Measurements from ENCODE around the gene PTPRU.

The PTPRU gene

DNA sequence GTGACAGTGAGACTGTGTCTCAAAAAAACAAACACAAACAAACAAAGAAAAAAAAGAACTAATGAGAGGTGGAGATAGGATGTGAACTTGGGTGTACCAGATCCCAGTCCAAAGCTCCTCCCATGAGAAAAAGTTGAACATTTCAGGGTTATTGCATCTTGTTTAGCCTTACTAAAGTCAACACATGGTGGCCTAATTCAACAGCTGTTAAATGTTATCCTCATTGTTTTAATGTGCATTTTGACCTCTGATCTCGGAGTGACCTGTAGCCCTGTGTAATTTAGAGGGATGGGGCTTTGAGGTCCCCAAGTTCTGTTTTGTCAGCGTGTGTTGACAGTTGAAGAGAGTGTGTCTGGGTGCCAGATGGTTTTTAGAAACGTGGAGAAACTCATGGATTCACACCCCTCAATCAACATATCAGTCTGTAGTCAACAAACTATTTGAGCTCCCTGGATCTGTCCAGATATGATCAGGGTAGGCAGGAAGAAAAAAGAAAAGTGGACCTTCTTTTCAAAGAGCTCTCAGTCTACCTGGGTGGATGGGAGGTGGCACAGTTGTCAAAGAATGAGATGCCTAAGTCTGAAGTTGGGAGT, 34.7 kb downstream of the PTPRU start:
- no peak for DNase-seq

DNA sequence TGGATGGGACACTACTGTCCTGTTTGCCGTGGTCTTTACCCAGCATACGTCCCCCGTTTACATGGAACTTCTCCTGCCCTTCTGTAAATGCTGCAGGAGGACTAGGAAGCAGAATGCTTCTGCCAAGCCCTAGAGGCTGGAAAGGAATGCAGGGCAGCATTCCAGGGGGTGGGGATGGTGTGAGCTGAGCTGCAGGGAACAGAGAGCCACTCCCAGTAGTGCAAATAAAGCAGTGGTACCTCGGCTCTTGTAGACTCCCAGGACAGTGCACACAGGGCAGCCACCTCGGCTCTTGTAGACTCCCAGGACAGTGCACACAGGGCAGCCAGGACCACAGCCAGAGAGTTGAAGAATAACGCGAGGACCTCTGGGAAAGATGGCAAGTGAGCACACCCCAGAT, 35.4 kb downstream of the PTPRU start:
- no peak for DNase-seq

DNA sequence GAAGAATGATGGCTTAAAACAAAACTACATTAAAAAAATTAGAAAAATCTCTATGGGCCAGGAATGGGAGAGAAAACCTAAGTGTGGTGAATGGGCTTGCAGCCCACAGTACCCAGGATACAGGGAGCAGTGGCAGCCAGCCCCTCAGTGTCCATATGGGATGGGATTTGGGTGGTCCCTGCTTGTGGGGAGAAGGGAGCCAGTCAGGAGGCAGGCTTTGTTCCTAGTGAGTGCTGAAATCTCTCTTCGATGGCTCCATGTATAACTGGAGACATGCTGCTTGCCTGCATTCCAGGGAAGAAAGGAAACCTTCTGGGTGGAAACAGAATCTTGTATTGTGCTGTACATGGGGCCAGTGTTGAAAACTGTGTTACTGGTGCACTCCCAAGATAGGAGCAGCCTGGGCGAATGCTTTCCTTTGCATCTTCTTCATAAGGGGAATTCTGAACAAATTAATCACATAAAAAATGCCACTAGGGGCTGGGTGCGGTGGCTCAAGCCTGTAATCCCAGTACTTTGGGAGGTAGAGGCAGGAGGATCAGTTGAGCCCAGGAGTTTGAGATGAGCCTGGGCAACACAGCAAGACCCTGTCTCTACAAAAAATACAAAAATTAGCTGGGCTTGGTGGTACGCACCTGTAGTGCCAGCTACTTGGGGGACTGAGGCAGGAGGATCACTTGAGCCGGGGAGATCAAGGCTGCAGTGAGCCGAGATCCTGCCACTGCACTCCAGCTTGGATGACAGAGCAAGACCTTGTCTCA, 36.0 kb downstream of the PTPRU start:
- DNase-seq: no peak

DNA sequence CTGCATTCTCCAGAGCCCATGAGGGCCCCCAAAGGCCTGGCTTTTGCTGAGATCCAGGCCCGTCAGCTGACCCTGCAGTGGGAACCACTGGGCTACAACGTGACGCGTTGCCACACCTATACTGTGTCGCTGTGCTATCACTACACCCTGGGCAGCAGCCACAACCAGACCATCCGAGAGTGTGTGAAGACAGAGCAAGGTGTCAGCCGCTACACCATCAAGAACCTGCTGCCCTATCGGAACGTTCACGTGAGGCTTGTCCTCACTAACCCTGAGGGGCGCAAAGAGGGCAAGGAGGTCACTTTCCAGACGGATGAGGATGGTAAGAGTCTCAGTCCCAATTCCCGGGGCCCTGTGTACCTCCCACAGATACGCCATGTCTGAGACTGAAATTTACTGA, 39.1 kb downstream of the PTPRU start:
- DNase-seq: no peak

DNA sequence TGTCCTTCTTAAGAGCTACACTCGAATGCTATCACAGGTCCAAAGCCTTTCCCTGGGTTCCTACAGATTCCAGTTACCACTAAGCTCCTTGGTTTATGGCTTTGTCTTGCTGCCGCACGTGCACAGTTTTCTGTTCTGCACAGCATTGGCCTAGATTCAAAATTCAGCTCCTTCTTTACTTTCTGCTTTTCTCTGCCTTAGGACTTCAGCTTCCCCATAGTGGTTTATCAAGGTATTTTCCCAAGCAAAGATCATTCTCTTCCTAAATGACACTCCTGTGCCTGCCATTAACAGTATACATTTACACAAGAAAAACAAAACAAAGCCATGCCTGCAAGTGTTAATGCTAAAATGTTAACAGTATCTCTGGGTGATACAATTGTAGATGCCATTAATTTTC, 41.8 kb downstream of the PTPRU start:
- no peak for DNase-seq

DNA sequence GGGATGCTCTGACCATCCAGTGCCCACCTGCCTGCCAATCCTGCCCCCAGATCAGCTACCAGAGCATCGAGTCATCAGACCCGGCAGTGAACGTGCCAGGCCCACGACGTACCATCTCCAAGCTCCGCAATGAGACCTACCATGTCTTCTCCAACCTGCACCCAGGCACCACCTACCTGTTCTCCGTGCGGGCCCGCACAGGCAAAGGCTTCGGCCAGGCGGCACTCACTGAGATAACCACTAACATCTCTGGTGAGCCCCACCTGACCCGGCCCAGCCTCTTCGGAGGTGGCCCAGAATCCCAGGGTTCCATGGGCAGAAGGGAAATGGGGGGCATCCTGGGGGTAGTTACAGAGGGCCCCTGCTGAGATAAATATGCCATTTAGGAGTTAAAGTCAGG, 43.1 kb downstream of the PTPRU start:
- no peak for DNase-seq

DNA sequence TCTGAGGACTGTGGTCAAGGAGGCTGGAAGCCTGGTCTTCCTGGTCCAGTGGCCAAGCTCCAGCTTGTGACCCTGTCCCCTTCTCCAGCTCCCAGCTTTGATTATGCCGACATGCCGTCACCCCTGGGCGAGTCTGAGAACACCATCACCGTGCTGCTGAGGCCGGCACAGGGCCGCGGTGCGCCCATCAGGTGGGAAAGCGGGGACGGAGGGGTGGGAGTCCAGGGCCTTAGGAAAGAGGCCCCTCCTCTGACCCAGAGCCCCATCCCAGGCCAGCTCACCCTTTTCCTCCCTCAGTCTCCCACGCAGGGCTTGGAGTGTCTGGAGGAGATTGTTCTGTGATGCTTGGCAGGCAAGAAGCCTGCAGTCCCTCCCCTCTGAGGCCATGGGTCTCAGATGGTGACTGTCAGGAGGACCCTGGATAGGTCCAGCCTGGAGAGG, 43.6 kb downstream of the PTPRU start:
- DNase-seq: no peak

DNA sequence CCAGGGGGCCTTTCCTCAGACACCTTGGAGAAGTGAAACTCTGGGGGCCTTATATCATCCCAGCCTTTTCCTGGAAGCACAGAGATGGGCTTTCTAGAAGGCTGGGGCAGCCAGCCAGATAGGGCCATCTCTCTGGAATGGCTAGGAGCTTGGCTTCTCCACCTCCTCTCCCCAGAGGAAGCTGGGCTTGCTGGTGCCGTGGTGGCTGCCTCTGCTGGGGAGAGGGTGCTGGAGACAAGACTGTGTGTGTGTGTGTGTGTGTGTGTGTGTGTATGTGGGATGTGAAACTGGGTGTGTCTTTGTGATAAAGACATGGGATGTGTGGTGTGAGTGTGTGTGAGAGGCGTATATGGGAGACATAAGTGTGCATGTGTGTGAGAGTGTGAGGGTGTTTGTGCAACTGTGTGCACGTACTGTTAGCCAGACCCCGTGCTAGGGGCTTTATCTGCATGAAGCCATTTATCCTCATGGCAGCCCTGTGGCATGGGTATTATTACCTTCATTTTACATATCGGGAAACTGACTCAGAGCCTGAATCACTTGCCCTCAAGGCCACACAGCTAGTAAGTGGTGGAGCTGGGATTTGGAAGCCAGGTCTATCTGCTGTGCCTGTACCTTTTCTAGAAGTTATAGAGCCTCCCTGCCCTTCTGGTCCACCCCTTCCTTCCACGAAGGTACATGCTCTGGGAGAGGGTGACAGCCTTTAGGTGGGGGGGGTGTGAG, 44.2 kb downstream of the PTPRU start:
- DNase-seq: no peak

DNA sequence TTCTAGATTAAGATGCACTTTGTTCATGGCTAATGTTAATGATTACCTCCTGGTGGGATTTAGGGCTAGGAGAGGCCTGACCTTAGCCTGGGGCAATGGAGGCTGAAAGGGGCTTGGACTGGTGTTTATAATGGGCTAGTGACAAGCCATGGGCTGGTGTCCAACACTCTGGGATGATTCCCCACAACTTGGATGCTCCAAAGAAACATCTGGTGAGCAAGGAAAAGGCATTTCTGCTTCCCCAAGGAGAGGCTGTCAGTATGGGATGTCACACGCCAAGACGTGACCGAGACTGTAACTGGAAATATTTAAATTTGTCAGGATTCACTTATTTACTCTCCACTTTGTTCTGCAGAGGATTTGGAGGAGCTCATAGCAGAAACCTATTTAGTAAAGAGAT, 45.2 kb downstream of the PTPRU start:
- DNase-seq: no peak

DNA sequence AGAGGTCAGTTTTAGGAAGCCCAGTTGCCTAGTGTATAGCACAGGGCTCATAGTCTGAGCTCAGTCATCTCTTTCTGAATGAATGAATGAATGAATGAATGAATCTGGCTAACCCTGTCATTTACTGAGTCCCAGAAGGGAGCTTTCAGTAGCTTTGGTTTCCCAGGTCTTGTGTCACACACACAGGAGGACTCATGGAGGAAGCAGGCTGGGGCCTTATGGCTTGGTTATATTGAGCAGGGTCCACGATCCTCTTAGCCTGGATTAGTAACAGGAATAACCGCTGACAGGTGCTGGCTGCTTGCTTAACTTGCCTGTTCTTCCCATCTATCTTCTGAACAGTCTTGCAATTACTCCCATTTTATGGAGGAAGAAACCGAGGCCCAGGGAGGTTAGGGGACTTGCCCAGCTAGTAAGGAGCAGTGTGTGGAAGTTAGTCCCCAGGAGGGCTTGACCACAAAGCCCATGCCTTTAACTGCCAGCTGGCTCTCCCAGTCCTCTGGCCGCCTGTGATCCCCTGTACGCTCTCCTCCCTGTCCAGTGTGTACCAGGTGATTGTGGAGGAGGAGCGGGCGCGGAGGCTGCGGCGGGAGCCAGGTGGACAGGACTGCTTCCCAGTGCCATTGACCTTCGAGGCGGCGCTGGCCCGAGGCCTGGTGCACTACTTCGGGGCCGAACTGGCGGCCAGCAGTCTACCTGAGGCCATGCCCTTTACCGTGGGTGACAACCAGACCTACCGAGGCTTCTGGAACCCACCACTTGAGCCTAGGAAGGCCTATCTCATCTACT, 46.0 kb downstream of the PTPRU start:
- DNase-seq: no peak

DNA sequence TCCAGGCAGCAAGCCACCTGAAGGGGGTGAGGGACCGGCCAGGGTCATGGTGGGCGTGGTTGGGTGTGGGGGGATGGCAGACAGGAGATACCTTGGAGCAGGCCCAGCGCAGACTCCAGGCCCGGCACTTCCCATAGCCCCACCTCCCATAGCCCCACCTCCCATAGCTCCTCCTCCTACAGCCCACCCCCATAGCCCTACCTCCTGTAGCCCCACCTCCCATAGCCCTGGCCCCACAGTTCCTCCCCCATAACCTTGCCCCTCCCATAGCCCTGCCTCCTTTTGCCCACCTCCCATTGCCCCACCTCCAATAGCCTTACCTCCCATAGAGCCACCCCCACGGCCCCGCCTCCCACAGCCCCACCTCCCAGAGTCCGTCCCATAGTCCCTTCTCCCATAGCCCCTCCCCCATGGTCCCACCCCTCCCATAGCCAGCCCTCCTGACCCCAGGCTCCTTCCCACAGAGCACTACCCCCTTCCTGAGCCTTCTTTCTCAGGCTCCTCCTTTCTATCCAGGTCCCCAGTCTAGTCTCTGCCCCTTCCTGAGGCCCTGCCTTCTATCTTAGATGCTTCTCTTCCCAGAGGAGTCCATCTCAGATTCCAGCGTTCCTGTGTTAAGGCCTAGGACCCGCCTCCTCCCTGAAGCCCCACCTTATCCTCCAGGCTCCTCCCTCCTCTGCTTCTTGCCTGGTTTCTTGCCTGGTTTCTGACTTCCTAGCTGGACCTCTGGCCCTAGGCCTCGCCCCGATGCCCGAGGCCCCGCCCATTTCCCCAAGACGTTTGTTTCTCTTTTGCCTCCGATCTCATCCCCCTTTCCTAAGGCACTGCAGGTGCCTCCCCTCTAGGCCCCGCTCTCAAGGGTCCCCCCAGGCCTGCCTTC, 46.8 kb downstream of the PTPRU start:
- no peak for DNase-seq

DNA sequence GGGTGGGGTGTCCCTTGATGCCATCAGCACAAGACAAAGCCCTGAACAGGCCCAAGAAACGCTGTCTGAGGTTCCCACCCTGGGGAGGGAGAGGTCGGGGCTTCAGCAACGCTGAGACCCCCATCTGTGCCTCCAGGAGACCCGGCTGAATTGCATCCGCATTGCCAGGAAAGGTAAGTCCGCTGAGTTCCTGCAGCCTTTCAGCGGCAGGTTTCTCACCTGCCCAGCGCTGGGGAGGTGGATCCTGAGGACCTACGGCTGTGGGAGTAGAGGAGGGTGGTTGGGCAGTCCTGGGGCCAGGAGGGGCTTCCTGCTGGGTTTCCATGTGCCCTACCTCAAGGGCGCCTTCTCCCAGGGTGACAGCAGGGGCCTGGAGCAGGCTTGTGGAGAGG, 47.5 kb downstream of the PTPRU start:
- DNase-seq: no peak

DNA sequence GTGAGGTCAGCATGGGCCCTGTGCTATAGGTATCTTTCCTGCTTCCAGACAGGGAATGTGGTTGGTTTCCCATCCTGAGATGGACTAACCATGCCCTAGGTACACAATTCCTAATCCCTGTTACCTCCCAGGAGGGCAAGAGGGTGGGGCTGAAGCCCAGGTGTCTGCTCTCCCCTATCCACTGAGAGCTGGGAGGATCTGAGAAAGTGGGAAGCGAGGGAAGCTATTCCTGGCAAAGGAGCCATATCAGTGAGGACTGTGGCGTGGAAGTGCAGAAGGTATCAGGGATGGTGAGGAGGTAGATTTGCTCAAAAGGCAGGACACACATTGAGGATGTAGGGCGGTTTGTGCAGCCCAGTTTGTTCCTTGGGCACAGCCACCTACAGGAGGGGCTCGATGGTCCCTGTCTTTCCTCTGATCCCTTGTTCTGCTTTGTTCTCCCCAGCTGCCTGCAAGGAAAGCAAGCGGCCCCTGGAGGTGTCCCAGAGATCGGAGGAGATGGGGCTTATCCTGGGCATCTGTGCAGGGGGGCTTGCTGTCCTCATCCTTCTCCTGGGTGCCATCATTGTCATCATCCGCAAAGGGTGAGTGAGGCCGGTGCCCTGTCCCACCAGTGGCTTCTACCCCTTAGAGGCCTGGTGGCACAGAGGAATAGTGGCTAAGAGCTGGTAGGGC, 48.1 kb downstream of the PTPRU start:
- DNase-seq: no peak

DNA sequence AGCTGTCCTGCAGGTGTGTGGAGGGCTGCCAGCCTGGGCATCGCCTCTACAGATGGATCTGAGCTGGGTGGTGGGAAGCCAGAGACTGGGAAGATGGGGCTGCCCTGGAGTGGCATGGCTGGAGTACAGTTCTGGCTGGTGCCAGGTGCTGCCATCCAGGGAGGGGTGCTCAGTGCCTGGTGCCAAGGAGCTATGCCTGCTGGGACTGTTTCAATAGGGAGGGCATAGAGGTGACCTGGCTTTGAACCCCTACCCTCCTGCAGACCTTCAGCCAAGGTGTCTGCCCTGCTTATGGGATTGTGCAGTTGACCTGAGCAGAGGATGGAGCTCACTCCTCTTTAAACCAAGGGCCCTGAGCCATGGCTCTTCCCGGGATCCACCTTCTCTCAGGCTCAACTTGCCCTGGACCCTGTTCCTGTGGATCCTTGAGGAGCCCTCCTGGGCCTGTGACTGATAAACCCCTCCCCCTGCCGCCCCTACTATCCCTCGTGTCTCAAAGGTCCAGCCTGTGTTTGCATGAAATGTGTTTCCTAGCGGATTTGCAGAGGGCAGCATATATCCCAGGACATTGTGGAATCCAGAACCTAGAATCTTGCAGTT, 48.7 kb downstream of the PTPRU start:
- no peak for DNase-seq

DNA sequence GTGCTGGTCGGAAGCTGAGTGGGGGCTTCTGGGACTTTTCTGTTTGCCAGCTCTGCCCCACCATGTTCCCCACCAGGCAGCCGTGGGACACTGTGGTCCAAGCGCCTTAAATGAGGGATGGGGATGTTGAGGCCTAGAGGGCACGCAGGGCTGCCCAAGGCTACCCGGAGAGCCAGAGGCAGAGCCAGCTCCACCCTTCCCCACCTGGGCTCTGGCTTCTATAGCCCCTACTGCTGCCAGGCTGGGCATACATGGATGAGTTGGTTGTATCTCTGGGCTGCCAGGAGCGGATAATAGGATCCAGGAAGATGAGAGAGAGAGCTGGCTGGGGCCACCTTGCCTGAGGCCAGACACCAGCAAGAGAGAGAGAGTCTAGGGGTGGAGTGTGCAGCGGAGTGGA, 49.4 kb downstream of the PTPRU start:
- no peak for DNase-seq

DNA sequence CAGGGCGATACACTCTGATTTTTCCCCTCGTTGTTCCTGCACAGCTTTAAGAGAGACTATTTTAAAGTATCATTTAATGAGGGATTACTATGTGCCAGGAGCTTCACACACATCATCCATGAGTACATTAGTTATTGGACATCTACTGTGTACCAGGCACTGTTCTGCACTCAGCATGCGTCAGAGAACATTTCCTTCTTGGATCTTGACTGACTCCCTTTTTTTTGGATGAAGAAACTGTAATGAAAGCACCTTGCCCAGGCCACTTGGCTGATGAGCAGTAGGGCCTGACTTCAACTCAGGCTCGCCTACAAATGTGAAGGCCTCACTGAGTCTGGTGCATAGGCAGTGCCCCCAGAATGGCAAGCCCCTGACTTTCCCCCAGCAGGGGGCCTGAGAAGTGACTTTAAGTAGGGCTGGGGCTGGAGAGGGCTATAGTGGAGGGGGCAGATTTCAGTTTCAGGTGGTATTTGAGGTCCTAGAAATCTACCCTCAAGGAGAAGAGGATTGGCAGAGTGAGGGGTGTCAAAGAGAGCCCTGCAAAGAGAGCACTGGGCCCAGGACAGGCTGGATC, 50.0 kb downstream of the PTPRU start:
- DNase-seq: no peak

DNA sequence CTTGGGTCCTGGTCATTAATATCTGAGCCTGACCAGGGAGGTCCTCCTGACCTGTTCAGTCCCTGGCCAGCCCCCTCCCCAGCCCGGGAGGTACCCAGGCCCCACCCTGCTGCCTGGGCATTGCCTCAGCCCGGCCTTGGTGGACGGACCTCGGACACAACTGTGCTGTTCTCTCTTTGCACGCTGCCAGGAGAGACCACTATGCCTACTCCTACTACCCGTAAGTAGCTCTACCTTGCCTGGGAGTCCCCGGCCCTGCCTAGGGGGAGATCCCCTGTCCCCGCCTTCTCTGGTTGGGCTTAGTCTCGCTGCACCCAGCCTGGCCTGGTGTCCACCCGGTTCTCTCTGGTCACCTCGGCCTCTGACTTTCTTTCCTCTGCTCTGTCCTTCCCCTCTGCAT, 53.2 kb downstream of the PTPRU start:
- DNase-seq: no peak

DNA sequence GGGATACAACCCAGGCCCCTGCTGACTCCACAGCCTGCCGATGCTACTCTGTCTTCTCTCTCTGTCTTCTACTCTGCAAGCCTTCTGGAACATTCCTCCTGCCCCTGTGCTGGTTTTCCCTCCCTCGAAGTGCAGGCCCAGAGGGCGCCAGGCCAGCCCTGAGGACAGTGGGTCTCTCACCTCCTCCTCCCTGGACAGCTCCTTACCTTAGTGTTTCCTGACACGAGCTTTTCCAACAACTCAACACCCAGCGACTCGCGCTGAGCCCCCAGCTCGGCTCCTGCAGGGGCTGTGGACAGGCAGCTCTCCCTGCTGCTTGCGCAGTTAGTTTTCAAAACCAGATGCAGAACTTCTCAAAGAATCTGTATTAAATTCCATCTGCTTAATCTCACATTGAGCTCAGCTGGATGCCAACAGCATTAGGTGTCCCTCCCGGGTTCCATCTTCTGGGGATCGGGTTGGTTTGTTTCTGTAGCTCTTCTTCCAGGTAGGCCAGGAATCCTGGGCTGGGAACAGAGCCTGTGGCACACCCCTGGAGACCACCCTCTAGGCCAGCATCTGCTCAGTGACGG, 54.2 kb downstream of the PTPRU start:
- DNase-seq: no peak

DNA sequence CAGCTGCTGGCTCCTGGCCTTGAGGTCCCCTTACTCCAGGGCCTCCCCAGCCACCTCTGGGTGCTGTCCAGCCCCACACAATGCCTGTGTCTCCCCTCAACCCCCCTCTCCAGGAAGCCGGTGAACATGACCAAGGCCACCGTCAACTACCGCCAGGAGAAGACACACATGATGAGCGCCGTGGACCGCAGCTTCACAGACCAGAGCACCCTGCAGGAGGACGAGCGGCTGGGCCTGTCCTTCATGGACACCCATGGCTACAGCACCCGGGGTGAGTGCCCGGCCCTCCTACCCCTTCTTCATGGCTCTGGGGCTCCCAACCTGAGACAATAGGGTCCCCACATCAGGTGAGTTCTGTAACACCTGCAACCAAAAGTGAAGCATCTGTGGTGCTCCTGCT, 55.4 kb downstream of the PTPRU start:
- no peak for DNase-seq

DNA sequence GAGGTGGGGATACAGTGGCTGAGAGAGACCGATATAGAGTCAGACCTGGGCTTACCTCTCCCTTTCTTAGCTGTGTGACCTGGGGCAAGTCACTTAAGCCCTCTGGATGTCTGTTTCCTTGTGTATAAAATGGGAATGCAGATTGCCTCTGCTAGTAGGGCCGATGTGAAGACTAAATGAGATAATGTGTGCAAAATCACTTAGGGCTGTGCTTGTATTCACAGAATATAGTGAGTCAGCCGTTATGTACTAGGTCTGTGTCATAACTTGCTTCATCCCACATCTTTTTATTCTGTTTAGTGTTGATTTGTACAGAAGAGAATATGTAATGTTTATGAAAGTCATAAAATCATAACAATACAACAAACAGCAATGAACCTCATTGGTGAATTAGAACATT, 56.0 kb downstream of the PTPRU start:
- DNase-seq: no peak

DNA sequence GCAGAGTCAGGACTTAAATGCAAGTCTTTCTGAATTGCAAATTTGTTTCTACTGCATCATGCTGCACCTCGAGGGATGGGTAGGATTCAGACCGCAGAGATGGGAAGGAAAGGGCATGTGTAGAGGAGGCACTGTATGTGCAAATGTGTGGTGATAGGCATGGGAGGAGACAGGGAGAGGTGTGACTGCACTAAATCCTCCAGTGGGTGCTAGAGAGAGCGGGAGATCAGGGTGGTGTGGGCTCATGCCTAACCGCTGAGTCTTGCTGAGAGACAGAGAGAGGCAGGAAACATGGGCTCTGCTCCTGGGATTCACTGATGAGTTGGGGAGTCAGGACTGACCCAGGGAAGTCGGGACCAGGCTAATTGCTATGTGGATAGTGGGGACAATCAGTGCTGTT, 61.1 kb downstream of the PTPRU start:
- no peak for DNase-seq

Data from activated CD4-positive, alpha-beta T cell treated with anti-CD3 and anti-CD28 coated beads, Interleukin-2, amount 50 U/mL, for 4 hours (primary cell).